Uterus (tissue), 4 donors: ENCODE results near the gene TGIF2. TPM values are rescaled to one million over a fixed set of nuclear protein-coding genes. Genes with fewer than 3 reads are reported as not detected.

Experiments used
- DNase-seq, 2 donors: peaks; one replicate each; pipeline ENCODE4 v3.0.0-alpha.2; 2019 to 2020
- H3K27ac ChIP-seq, 2 donors: fragments of 200-600 bp; sonication (generic); 1 replicate in 1 of 2; 2 replicates in 1 of 2; pipeline ENCODE4 v1.5.1; 2016 to 2018
- H3K27me3 ChIP-seq, 2 donors: fragments of 200-600 bp; sonication (generic); one replicate each; pipeline ENCODE4 v1.5.1; 2018 to 2019; ENCODE audit warnings: control low read depth in 1 of 2
- H3K36me3 ChIP-seq, 2 donors: fragments of 200-600 bp; sonication (generic); one replicate each; pipeline ENCODE4 v1.5.1; 2019; ENCODE audit warnings: control low read depth in 1 of 2
- H3K4me1 ChIP-seq, 2 donors: fragments of 200-600 bp; sonication (generic); one replicate each; pipeline ENCODE4 v1.5.1; 2018 to 2019; ENCODE audit warnings: control low read depth in 1 of 2
- H3K4me3 ChIP-seq, 2 donors: fragments of 200-600 bp; sonication (generic); 1 replicate in 1 of 2; 2 replicates in 1 of 2; pipeline ENCODE4 v1.5.1; 2018 to 2019; ENCODE audit warnings: mild to moderate bottlenecking in 1 of 2
- H3K9me3 ChIP-seq, 2 donors: fragments of 200-600 bp; sonication (generic); one replicate each; pipeline ENCODE4 v1.5.1; 2019; ENCODE audit warnings: control low read depth in 1 of 2
- CTCF ChIP-seq, 4 experiments: fragments of 200-600 bp in 2 of 4; fragments of 450-650 bp in 2 of 4; sonication (generic) in 2 of 4; IDR thresholded peaks; one replicate each; pipeline ENCODE4 v1.5.1; 2016 to 2019; ENCODE audit warnings: antibody characterized with exemption in 4 of 4, mild to moderate bottlenecking in 2 of 4, moderate library complexity in 1 of 4
- POLR2A ChIP-seq, 2 donors: fragments of 450-650 bp; IDR thresholded peaks; one replicate each; pipeline ENCODE4 v1.6.1; 2016; ENCODE audit warnings: antibody characterized with exemption in 2 of 2, mild to moderate bottlenecking in 1 of 2, moderate library complexity in 1 of 2
- intact Hi-C: fragments of 100-400 bp; cut with DNase I; formaldehyde crosslinking; loops from one replicate; pipeline ENCODE4 v1.15.1; 2023; ENCODE audit warnings: low total_unique reads
- total RNA-seq, 4 donors: library from RNA; depleted of rRNA in 3 of 4; stranded (reverse); fragments of >200 nt in 3 of 4; gene quantifications; one replicate each; pipeline versions ENCODE4 v1.1.0 to v1.2.4, GENCODE V29; 2014 to 2023
- donor health status: DM: yes; HTN: yes; CAD: no.

The TGIF2 gene
- total RNA-seq, 4 donors from 2014 or later: 3.3 to 35.7 (median 17.7) TPM

GRCh38 chr20:36540551-36541211 is 32.7 kb upstream of the TGIF2 start:
- Histone ChIP-seq H3K9me3 (no peaks in the 10 kb centered on the region), H3K4me1 (peaks cover 2 to 16% of the 10 kb centered on the region in 2 donors), H3K27me3 (no peaks in the 10 kb centered on the region), H3K4me3 (peak overlapping the region; percentile 78 to 95), H3K27ac (peak overlapping the region; percentile 97 to 98), H3K36me3 (no peaks in the 10 kb centered on the region)
- TF ChIP-seq CTCF (IDR thresholded peaks at IDR 0.05) (no peak), POLR2A (IDR thresholded peaks at IDR 0.05) (no peak)
- intact Hi-C loops: loop anchor here (2.0 kb wide), 1 partner anchor 78 kb away; no protein-coding TSS in a partner anchor
- DNase-seq: peak; percentile 49 to 54

GRCh38 chr20:36541227-36541767 is 32.1 kb upstream of the TGIF2 start, which contains the start of gene MYL9:
Gene MYL9, plus strand, starts transcription at chr20:36541519. Its CDS starts 3,366 bp downstream, at chr20:36544885.
- Histone ChIP-seq H3K36me3 (no peaks in the 10 kb centered on the region), H3K27me3 (no peaks in the 10 kb centered on the region), H3K4me1 (peaks cover 2 to 19% of the 10 kb centered on the region in 2 donors), H3K4me3 (peak within 1 kb of the TSS; percentile 78 to 95), H3K27ac (peak within 1 kb of the TSS; percentile 97 to 98), H3K9me3 (no peaks in the 10 kb centered on the region)
- peak; percentile 94 to 97 for DNase-seq
- intact Hi-C loops: loop anchor here (2.0 kb wide), 1 partner anchor 78 kb away; no protein-coding TSS in a partner anchor
- TF ChIP-seq CTCF (IDR thresholded peaks at IDR 0.05) (no peak), POLR2A (IDR thresholded peaks at IDR 0.05) (peak in 1 of 2 donors; percentile 77)

- peaks cover 2 to 19% of the 10 kb centered on the region in 2 donors for H3K4me1 ChIP-seq
- H3K27ac ChIP-seq: peak overlapping the region; percentile 97 to 98
- TF ChIP-seq POLR2A (IDR thresholded peaks at IDR 0.05) (no peak), CTCF (IDR thresholded peaks at IDR 0.05) (peak; percentile 48 to 79 (median 60))
- no peaks in the 10 kb centered on the region for H3K9me3 ChIP-seq
- no peaks in the 10 kb centered on the region for H3K27me3 ChIP-seq
- intact Hi-C loops: loop anchor here (2.0 kb wide), 1 partner anchor 79 kb away; no protein-coding TSS in a partner anchor
- DNase-seq: peak; percentile 72 to 74
- peak overlapping the region; percentile 78 to 95 for H3K4me3 ChIP-seq
- H3K36me3 ChIP-seq: no peaks in the 10 kb centered on the region
These were observed 31.5 kb upstream of the TGIF2 start for GRCh38 chr20:36541768-36542488.

GRCh38 chr20:36542516-36543183 is 30.7 kb upstream of the TGIF2 start:
- peaks cover 2 to 22% of the 10 kb centered on the region in 2 donors for H3K4me1 ChIP-seq
- peak overlapping the region; percentile 97 to 98 for H3K27ac ChIP-seq
- no peaks in the 10 kb centered on the region for H3K9me3 ChIP-seq
- no peak for DNase-seq
- intact Hi-C loops: no loop called here
- H3K4me3 ChIP-seq: peak overlapping the region; percentile 78 to 95
- H3K27me3 ChIP-seq: no peaks in the 10 kb centered on the region
- TF ChIP-seq CTCF (IDR thresholded peaks at IDR 0.05) (no peak), POLR2A (IDR thresholded peaks at IDR 0.05) (no peak)
- no peaks in the 10 kb centered on the region for H3K36me3 ChIP-seq
